GM12878 (cell line): ENCODE results near the gene CLEC18A. TPM values are rescaled to one million over a fixed set of nuclear protein-coding genes. Genes with fewer than 3 reads are reported as not detected.

Source experiments
- FOXK2 ChIP-seq: fragments of 450-650 bp; IDR thresholded peaks from 2 replicates; pipeline ENCODE4 v1.6.1; 2017; ENCODE audit warnings: mild to moderate bottlenecking, moderate library complexity
- MEF2B ChIP-seq: fragments of 450-650 bp; IDR thresholded peaks from 2 replicates; pipeline ENCODE4 v1.6.1; 2018; ENCODE audit warnings: mild to moderate bottlenecking, moderate library complexity; ENCODE audit not compliant: partially characterized antibody, poor library complexity, severe bottlenecking
- MYC ChIP-seq: IDR thresholded peaks from 2 replicates; pipeline ENCODE4 v1.6.1; 2011; ENCODE audit warnings: mild to moderate bottlenecking, low read length, moderate library complexity, inconsistent platforms; ENCODE audit not compliant: insufficient read depth, insufficient replicate concordance, insufficient read length, severe bottlenecking
- NR2F1 ChIP-seq: fragments of 450-650 bp; conservative IDR thresholded peaks from 2 replicates; pipeline ENCODE4 v1.6.1; 2017; ENCODE audit warnings: mild to moderate bottlenecking
- TCF7 ChIP-seq: IDR thresholded peaks from 2 replicates; pipeline ENCODE4 v1.6.1; 2014; ENCODE audit warnings: antibody characterized with exemption, borderline replicate concordance
- polyA plus RNA-seq, 11 experiments: library from polyadenylated mRNA; depleted of rRNA in 4 of 11; unstranded in 6 of 11; stranded (reverse) in 5 of 11; fragments of >200 nt; fragmentation: Nextera tagmentation in 4 of 11; fragmentation: Illumina TruSeq in 1 of 11; extraction: Ambion mirVana in 4 of 11; extraction: Trizol in 1 of 11; gene quantifications; 1 replicate in 1 of 11; 2 replicates in 10 of 11; pipeline versions ENCODE4 v1.2.1 to v1.2.3, GENCODE V29; 2011 to 2016; ENCODE audit warnings: inconsistent platforms in 2 of 11, missing spikeins in 2 of 11, low read depth in 1 of 11
- total RNA-seq, 4 experiments: library from RNA; depleted of rRNA in 3 of 4; stranded (reverse); fragments of >200 nt in 3 of 4; fragmentation: Illumina TruSeq in 1 of 4; extraction: Trizol in 1 of 4; gene quantifications; 2 replicates each; pipeline versions ENCODE4 v1.2.1 to v1.2.3, GENCODE V29; 2013 to 2021
- TF ChIP-seq, protein P1 (sequence below): IDR thresholded peaks from 2 replicates; pipeline ENCODE4 v1.6.1; 2012; ENCODE audit warnings: improper control_type of control experiment, low read depth, low read length; ENCODE audit not compliant: insufficient replicate concordance
- TF ChIP-seq, protein P2 (sequence below): fragments of 450-650 bp; IDR thresholded peaks from 2 replicates; pipeline ENCODE4 v1.6.1; 2014; ENCODE audit warnings: mild to moderate bottlenecking

The CLEC18A gene
- total and polyA plus RNA-seq, 10 of the 15 experiments (the other 5 are each of a cell fraction or from before 2014, with no cell fraction given), result 0.03 to 0.26 (median 0.10) TPM; not detected in 4

DNA sequence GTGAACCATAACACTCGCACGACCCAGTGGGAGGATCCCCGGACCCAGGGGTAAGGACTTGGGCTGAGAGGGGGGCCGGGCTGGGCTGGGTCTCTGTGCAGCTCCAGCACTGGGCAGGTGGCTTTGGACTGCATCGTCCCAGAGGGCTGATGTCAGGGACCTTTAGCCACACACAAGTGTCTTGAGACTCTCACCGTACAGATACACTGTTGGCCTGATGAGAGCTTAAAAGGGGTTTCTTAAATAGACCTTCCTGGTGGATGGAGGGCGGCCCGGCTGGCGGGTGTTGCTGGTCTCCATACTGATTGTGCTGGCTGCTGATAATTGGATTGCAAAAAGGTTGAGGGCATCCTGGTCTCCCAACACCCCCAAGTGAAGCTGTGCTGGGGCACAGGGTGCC is 21.7 kb upstream of the CLEC18A start (continued):
- TF ChIP-seq, protein P1, sequence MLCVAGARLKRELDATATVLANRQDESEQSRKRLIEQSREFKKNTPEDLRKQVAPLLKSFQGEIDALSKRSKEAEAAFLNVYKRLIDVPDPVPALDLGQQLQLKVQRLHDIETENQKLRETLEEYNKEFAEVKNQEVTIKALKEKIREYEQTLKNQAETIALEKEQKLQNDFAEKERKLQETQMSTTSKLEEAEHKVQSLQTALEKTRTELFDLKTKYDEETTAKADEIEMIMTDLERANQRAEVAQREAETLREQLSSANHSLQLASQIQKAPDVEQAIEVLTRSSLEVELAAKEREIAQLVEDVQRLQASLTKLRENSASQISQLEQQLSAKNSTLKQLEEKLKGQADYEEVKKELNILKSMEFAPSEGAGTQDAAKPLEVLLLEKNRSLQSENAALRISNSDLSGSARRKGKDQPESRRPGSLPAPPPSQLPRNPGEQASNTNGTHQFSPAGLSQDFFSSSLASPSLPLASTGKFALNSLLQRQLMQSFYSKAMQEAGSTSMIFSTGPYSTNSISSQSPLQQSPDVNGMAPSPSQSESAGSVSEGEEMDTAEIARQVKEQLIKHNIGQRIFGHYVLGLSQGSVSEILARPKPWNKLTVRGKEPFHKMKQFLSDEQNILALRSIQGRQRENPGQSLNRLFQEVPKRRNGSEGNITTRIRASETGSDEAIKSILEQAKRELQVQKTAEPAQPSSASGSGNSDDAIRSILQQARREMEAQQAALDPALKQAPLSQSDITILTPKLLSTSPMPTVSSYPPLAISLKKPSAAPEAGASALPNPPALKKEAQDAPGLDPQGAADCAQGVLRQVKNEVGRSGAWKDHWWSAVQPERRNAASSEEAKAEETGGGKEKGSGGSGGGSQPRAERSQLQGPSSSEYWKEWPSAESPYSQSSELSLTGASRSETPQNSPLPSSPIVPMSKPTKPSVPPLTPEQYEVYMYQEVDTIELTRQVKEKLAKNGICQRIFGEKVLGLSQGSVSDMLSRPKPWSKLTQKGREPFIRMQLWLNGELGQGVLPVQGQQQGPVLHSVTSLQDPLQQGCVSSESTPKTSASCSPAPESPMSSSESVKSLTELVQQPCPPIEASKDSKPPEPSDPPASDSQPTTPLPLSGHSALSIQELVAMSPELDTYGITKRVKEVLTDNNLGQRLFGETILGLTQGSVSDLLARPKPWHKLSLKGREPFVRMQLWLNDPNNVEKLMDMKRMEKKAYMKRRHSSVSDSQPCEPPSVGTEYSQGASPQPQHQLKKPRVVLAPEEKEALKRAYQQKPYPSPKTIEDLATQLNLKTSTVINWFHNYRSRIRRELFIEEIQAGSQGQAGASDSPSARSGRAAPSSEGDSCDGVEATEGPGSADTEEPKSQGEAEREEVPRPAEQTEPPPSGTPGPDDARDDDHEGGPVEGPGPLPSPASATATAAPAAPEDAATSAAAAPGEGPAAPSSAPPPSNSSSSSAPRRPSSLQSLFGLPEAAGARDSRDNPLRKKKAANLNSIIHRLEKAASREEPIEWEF, result no peak
- TF ChIP-seq MYC, result no peak
- TF ChIP-seq NR2F1, result no peak
- no peak for TF ChIP-seq TCF7
- no peak for TF ChIP-seq MEF2B
- TF ChIP-seq, protein P2, sequence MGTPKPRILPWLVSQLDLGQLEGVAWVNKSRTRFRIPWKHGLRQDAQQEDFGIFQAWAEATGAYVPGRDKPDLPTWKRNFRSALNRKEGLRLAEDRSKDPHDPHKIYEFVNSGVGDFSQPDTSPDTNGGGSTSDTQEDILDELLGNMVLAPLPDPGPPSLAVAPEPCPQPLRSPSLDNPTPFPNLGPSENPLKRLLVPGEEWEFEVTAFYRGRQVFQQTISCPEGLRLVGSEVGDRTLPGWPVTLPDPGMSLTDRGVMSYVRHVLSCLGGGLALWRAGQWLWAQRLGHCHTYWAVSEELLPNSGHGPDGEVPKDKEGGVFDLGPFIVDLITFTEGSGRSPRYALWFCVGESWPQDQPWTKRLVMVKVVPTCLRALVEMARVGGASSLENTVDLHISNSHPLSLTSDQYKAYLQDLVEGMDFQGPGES, result no peak
- no peak for TF ChIP-seq FOXK2
